ENCODE data around the gene BAMBI.
A peak's percentile ranks its signal among the peaks of the same experiment; 100 is the strongest.
"Not testable (repeated sequence)": the region's sequence is repeated elsewhere in the genome, so short reads cannot be mapped to it uniquely, and the experiment has no call there.

The BAMBI gene, protein sequence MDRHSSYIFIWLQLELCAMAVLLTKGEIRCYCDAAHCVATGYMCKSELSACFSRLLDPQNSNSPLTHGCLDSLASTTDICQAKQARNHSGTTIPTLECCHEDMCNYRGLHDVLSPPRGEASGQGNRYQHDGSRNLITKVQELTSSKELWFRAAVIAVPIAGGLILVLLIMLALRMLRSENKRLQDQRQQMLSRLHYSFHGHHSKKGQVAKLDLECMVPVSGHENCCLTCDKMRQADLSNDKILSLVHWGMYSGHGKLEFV

GRCh38 chr10:28676968-28677887, at the start of gene BAMBI:
Gene BAMBI (plus strand): TSS chr10:28677521. CDS start chr10:28677898, 377 bp downstream.
- DNase-seq (ENCODE audit: low read depth) = peak; percentile 84

GRCh38 chr10:28628184-28628893, 49.0 kb upstream of the BAMBI start:
- peak; percentile 75 for DNase-seq (ENCODE audit: low read depth)

DNA sequence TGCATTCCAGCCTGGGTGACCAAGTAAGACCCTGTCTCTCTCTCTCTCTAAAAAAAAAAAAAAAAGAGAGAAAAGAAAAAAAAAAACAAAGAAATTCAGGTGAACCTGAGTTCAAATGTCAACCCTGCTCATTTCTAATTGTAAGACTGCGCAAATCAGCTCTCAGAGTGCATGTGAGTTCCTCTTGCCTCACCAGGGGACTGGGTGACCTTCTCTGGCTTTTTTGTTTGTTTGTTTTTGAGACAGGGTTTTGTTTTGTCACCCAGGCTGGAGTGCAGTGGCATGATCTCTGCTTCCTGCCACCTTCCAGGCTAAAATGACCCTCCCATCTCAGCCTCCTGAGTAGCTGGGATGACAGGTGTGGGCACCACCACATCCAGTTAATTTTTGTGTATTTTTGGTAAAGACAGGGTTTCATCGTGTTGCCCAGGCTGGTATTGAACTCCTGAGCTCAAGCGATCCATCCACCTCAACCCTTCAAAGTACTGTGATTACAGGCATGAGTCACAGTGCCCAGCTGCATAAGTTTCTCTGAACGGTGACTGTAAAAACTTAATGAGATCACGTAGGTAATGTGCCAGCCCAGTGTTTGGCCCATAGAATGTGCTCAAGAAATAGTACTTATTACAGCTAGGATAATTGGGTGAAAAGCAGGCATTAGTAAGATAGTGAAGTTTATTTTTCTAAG, 45.3 kb upstream of the BAMBI start:
- DNase-seq (ENCODE audit: low read depth) = peak; percentile 31

DNA sequence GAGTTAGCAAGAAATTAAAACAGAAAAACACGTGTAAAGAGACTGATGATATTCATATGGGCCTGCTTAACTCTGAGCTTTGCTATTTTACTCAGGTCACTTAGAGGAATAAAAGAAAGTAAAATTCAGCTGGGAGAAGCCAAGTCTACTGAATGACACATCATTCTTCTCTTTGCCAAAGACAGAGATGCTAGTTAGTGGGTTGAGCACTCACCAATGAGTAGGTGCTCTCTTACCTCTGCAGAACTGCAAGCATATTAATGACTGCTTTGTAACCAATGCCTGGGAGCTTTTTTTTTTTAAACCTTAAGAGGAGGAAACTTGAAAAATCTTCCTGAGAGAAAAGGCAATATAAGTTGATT, 44.8 kb upstream of the BAMBI start:
- no peak for DNase-seq (ENCODE audit: low read depth)

GRCh38 chr10:28633750-28634149, 43.6 kb upstream of the BAMBI start:
- DNase-seq (ENCODE audit: low read depth) = peak; percentile 69

DNA sequence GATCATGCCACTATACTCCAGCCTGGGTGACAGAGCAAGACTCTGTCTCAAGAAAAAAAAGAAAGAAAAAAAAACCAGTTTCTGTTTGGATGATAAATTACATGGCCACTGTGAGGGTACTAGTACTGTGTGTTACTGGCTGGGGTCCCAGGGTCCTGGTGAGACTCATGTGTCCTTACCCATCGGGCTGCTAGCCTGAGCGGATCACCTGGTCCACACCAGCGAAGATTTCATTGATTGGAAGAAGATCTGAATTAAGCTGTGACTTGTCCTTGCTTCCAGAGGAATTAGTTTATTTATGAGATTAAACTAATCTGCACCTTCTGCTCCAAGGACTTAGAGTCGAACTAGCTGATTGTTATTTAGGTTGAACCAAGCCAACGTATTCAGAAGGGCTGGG, 40.0 kb upstream of the BAMBI start:
- no peak for DNase-seq (ENCODE audit: low read depth)

DNA sequence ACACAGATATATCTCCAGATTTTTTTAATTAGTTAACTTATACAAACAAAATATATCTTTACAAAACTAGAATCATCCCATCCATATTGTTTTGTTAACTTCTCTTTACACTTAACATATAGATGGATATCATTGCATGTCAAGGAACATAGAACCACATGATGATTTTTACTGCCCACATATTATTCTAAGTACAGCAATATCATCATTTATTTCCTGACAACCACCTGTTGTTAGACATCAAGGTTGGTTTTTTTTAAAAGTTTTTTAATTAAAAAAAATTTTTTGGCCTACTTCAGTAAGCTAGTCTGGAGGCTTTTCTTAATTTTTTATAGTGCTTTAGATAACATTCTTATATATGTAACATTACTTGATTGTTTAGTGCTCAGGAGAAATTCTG, 38.9 kb upstream of the BAMBI start:
- no peak for DNase-seq (ENCODE audit: low read depth)

DNA sequence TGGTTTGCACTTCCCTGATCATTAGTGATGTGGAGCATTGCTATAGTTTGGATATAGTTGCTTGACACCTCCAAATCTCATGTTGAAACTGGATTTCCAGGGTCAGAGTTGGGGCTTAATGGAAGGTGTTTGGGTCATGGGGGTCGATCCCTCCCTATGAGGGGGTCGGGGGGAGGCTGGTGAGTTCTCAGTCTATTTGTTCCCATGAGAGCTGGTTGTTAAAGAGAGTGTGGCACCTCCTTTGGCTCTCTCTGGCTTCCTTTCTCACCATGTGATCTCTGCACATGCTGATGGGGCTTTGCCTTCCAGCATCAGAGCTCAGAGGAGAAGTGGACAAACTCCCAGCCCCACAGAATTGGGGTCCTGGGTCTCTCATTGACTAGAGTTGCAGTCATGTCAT, 36.8 kb upstream of the BAMBI start:
- no peak for DNase-seq (ENCODE audit: low read depth)

- no peak for DNase-seq (ENCODE audit: low read depth)
Measured at GRCh38 chr10:28644647-28645046, 32.7 kb upstream of the BAMBI start.

DNA sequence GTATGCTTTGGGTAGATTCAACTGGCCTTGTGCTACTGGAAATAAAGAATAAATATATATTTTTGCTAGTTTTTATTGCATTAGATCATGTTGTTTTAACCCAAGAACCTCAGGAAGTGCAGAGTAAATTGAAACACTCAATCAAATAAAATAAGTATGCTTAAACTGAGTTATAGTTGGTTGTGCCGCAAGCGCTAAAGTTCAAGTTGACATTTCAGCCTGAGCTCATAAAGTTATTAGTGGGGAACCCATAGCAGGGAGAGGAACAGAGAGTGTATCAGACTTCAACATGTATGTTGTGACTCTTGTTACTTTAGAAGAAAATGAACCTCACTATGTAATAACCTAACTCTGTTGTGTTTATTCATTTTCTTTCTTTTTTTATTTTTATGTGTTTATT, 25.2 kb upstream of the BAMBI start:
- no peak for DNase-seq (ENCODE audit: low read depth)

GRCh38 chr10:28652703-28653102, 24.6 kb upstream of the BAMBI start:
- no peak for DNase-seq (ENCODE audit: low read depth)

- DNase-seq (ENCODE audit: low read depth) = not testable (repeated sequence)
Measured at GRCh38 chr10:28658824-28659223, 18.5 kb upstream of the BAMBI start.

DNA sequence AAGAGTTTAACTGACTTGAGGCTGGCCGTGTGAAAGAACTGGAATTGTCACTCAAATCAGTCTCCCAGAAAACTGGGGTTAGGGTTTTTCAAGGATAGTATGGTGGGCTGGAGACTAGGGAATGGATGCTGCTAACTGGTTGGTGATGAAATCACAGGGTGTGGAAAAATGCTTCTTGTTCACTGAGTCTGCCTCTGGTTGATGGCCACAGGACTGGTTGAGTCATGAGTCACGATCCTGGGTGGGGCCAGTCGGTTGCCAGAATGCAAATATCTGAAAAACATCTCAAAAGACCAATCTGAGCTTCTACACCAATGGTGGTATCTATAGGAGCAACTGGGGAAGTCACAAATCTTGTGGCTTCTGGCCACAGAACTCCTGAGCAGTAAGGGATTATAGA, 16.3 kb upstream of the BAMBI start:
- DNase-seq (ENCODE audit: low read depth) = peak; percentile 91

- DNase-seq (ENCODE audit: low read depth) = peak; percentile 84
Measured at GRCh38 chr10:28663576-28664368, 13.5 kb upstream of the BAMBI start.

DNA sequence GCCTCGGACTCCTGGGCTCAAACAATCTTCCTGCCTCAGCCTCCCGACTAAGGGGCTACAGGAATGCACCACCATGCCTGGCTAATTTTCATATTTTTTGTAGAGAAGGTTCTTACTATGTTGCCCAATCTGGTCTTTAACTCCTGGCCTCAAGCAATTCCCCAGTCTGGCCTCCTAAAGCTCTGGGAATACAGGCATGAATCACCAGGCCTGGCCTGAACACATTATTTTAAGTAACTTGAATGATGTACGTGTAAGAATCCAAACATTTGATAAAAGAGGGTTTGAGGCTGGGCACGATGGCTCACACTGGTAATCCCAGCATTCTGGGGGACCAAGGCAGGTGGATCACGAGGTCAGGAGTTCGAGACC, 13.0 kb upstream of the BAMBI start:
- DNase-seq (ENCODE audit: low read depth) = peak; percentile 94

DNA sequence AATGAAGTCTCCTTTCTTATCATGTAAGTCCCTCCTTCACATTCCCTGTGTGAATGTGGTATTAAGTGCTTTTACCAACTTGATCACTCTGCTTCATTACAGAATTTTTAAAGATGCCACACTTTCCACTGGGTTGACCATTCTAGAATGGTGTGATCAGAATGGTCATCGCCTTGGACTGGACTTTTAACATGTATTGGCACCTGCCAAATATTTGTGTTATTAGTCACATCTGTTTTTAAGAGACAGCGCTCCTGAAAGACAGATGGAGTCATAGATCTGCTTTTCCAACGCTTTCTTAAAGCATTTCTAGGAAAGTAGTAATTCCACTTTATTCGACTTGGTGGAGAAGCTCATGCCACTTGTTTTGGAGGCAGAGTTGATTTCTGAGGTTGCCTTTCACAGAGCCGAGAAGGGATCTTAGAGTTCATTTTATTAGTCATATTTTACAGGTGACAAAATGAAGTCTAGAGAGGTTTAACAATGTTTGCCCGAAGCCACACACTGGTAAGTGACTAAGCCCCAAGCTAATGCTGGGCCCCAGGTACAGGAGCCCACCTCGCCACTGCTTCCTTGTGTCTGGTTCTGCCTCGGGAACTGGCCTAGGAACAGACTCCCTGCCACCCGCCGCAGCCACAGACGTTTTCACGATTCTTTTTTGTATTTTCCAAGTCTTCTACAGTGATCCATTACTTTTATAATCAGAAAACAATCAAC, 10.4 kb upstream of the BAMBI start:
- no peak for DNase-seq (ENCODE audit: low read depth)

DNA sequence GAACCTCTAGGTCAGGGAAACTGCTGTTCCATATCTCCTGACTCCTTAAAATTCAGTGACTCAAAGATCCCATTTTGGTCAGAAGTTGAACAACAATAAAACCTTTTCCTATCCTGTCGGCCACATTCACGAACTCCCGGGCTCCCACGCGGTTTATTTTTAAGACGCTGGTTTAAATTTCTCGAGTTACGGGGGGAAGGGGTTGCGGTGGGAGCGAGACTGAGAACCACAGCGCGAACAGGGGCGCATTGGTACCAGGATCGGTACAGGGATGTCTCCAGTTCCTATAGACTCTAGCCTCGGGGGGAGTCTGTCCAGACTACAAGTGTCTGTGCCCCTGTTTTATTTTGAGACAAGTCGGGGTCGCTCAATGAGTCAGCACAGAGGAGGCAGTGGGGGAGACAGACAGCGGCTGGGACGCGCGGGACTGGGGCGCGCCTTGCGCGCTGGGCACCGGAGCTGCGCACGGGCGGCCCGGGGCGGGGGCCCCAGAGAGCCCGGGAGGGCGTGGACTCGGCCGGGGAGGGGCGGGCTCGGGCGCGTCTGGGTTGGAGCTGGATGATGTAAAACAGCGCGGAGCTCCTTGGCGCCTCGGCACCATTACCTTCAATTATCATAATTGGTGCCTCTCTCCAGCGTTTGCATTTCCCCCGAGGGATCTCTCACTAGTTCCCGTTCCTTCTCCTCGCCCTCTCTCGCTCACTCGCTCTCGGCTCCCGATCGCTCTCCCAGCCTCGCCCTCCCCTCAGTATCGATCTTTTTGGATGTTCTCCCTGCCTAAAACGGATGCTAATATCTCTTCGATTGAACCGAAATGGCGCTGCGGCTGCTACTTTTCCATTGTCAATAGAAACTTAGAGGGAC, 8.7 kb upstream of the BAMBI start:
- no peak for DNase-seq (ENCODE audit: low read depth)

DNA sequence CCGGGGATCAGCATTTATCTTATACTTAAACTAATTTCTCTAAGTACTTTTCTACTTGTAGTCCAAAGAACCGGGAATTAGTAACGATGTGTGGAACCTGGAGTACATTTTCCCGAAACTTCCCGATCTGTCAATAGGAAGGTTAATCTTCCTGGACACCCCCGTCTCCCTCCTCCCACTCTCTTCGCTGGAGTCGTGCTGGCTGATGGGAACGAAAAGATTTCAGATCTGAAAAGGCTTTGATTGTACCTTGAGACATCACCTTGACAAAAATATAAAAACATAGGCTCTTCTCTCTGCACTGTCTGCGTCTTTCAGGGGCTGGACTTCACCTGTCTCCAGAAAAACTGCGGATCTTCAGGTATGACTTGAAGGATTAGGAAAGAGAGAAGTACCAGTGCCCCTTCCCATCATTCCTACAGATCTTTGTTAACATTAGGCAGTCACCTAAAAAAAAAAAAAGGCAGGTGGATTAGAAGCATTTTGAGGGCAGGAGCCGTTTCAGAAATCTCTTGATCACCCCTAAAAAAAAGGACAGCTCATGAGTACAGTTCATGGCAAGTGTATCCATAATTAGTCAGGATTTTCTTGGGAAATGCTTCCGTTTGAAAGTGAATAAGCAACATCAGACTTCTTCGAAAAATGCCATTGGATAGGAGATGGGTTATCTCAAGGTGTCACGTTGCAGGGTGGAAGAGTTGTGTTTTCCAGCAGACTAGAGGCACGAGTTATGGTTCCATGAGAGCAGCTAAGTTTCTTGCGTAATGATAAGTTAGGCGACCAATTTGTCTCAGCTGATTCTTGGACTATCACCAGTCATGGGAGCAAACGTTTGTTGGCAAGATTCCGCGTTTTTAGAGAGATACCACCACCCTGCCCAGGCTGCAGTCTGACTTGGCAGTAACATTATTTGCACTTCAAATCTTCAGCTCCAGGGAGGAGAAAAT, 7.8 kb upstream of the BAMBI start:
- peak; percentile 30 for DNase-seq (ENCODE audit: low read depth)

DNA sequence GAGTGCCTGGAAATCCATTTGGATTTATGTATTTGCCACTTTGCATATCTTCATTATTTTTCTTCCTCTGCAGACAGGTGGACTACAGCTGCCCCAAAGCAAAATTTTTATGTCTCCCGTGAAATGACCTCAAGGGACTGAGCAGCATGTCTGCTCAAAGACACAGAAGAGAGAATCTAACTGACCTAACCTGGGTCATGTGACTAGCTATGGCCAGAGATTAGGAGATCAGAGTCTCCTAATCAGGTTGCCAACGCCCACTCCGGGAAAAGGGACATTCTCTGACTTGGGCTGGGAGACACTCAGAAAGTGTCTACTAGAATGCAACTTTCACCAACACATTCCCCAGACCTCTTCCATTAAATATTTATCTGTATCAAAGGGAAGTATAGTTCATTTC, 2.5 kb upstream of the BAMBI start:
- no peak for DNase-seq (ENCODE audit: low read depth)

Measured in amniotic epithelial cell (primary cell).